GM12892 (cell line): ENCODE data around the gene P2RX3.

Experiments used
- POLR2A ChIP-seq: IDR thresholded peaks from 2 replicates; pipeline ENCODE4 v1.6.1; 2011; ENCODE audit warnings: low read depth, low read length, control low read depth
- POLR2AphosphoS5 ChIP-seq: IDR thresholded peaks from 2 replicates; pipeline ENCODE4 v1.6.1; 2011; ENCODE audit warnings: low read depth, low read length, control low read depth

DNA sequence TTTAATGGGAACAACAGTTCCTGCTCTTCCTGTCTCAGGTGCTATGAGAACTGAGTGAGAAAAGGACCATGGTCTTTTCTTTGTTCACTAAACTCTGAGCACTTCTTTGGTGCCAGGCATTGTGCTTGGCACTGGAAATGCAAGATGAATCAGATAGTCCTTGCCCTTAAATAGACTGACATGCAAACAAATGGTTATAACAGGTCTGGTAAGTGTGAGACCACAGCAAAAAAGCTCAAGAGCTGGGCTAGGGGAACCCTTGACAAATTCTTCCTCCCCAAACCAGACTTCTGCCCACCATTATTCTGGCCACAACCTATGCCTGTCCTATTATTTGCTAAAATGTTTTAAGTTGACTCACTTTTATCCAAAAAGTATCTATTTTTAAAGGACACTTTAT is 83.7 kb downstream of the P2RX3 start:
- TF ChIP-seq POLR2AphosphoS5 (no peak), POLR2A (no peak)
